ENCODE measurements around the gene DRG2.

DRG2 gene

GRCh38 chr17:18064053-18064452 lies 23.7 kb upstream of the DRG2 start:
- Histone ChIP-seq H3K27ac (no peak overlapping the region), H3K4me3 (no peak overlapping the region)
- TF ChIP-seq CTCF (IDR thresholded peaks at IDR 0.05) = no peak
- DNase-seq (ENCODE audit: low spot score) = no peak

- H3K4me3 ChIP-seq = no peak overlapping the region
- DNase-seq (ENCODE audit: low spot score) = no peak
- H3K27ac ChIP-seq = no peak overlapping the region
- no peak for TF ChIP-seq CTCF (IDR thresholded peaks at IDR 0.05)
Observed at GRCh38 chr17:18065546-18065945, 22.2 kb upstream of the DRG2 start.

GRCh38 chr17:18066866-18067265 lies 20.9 kb upstream of the DRG2 start:
- Histone ChIP-seq H3K4me3 (no peak overlapping the region), H3K27ac (no peak overlapping the region)
- TF ChIP-seq CTCF (IDR thresholded peaks at IDR 0.05) = no peak
- DNase-seq (ENCODE audit: low spot score) = no peak

GRCh38 chr17:18069101-18069500 lies 18.6 kb upstream of the DRG2 start:
- no peak for DNase-seq (ENCODE audit: low spot score)

GRCh38 chr17:18070861-18071340 lies 16.8 kb upstream of the DRG2 start:
- TF ChIP-seq CTCF (IDR thresholded peaks at IDR 0.05) = no peak
- Histone ChIP-seq H3K4me3 (peak overlapping the region; percentile 29), H3K27ac (no peak overlapping the region)
- DNase-seq (ENCODE audit: low spot score) = no peak

More at GRCh38 chr17:18069101-18069500, 18.6 kb upstream of the DRG2 start:
- TF ChIP-seq CTCF (IDR thresholded peaks at IDR 0.05) = no peak
- no peak overlapping the region for H3K27ac ChIP-seq
- H3K4me3 ChIP-seq = no peak overlapping the region

GRCh38 chr17:18071751-18072150 lies 16.0 kb upstream of the DRG2 start:
- no peak for TF ChIP-seq CTCF (IDR thresholded peaks at IDR 0.05)
- no peak overlapping the region for H3K27ac ChIP-seq

GRCh38 chr17:18074566-18075272 lies 13.0 kb upstream of the DRG2 start:
- Histone ChIP-seq H3K27ac (no peak overlapping the region), H3K4me3 (no peak overlapping the region)
- no peak for TF ChIP-seq CTCF (IDR thresholded peaks at IDR 0.05)
- DNase-seq (ENCODE audit: low spot score) = no peak

More at GRCh38 chr17:18071751-18072150, 16.0 kb upstream of the DRG2 start:
- no peak overlapping the region for H3K4me3 ChIP-seq
- DNase-seq (ENCODE audit: low spot score) = no peak
